T-helper 2 cell treated with Interferon-gamma antibody and Interleukin-4, amounts not matched to agents 5 μg/mL and 100 μg/mL, for 36 hours (primary cell): ENCODE results near the gene FJX1.

Experiments
- DNase-seq: peaks from one replicate; pipeline ENCODE4 v3.0.0; 2021; ENCODE audit warnings: low spot score
- H3K27ac Mint-ChIP-seq: one replicate; pipeline ENCODE4 v1.8.0; 2021; ENCODE audit warnings: mild to moderate bottlenecking, mixed read lengths
- H3K27me3 Mint-ChIP-seq: one replicate; pipeline ENCODE4 v1.8.0; 2021; ENCODE audit warnings: low read depth, mixed read lengths
- H3K36me3 Mint-ChIP-seq: one replicate; pipeline ENCODE4 v1.8.0; 2021; ENCODE audit warnings: low read depth, mixed read lengths
- H3K4me1 Mint-ChIP-seq: one replicate; pipeline ENCODE4 v1.8.0; 2021; ENCODE audit warnings: low read depth, mixed read lengths
- H3K4me3 Mint-ChIP-seq: one replicate; pipeline ENCODE4 v1.8.0; 2022; ENCODE audit warnings: mild to moderate bottlenecking, moderate library complexity, mixed read lengths
- H3K9me3 Mint-ChIP-seq: one replicate; pipeline ENCODE4 v1.8.0; 2021; ENCODE audit warnings: mixed read lengths

The FJX1 gene

DNA sequence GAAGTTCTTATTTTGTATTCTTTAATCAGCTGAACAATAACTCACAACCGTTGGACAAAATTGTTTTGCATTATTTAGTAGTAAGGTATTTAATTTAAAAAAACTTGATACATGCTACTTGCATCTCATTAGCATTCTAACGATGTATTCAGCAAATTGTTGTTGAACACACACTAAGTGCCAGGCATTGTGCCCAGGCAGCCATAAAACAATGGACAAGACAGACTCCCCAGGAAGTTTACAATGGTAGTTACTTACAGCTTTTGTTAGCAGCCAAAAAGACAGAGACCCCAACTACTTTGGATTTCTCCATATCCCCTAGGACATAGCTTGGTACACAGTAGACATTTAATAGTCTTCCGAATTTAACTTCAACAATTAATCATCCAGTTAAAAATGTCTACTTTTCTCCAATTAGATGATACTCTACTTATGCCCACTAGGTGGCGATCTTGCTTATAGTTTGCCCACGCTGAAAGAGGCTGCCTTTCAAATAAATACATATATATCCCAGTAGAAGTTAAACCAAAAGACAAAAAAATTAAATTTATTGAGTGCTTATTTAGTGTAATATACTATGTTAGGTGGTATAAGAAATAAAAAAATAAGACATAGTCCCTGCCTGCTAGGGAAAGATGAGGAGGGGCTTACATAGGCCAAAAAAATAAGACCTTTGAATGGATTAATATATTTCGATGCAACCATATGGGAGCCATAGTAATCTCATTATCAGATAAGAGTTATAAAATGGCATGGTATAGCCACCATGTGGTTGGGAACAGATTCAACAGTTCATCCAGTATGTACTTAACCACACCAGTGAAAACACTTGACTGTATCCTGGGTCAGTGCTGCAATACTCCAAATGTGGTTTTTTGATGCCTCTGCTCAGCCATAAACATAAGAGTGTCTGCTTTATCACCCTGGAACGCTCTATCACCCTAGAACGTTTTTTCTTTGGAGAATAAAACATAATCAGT, 2.0 kb upstream of the FJX1 start:
- H3K36me3 Mint-ChIP-seq: no peaks in the 10 kb centered on the region
- no peak for DNase-seq
- no peak overlapping the region for H3K27ac Mint-ChIP-seq
- H3K27me3 Mint-ChIP-seq: peaks cover 51% of the 10 kb centered on the region
- H3K4me3 Mint-ChIP-seq: no peak overlapping the region
- peaks cover 3% of the 10 kb centered on the region for H3K4me1 Mint-ChIP-seq
- H3K9me3 Mint-ChIP-seq: no peaks in the 10 kb centered on the region

DNA sequence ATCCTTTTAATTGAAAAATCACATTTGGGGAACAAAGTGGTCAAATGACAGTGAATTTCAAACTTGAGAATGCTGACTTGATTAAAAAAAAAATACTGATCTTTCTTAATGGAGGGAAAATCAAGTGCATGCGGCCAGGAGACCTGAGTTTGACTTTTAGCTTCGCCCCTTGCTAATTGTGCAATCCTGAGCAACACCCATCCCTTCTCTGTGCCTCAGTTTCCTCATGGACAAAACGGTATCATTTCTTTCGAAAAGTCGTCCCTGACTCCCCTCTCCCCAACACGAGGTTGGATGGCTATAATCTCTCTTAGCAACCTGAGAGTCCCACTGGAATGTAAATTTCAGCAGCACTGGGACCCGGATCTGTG, 959 bp upstream of the FJX1 start:
- peaks cover 60% of the 10 kb centered on the region for H3K27me3 Mint-ChIP-seq
- H3K9me3 Mint-ChIP-seq: no peaks in the 10 kb centered on the region
- no peaks in the 10 kb centered on the region for H3K36me3 Mint-ChIP-seq
- H3K27ac Mint-ChIP-seq: no peak overlapping the region
- peak overlapping the region; percentile 65 for H3K4me3 Mint-ChIP-seq
- DNase-seq: no peak
- peaks cover 3% of the 10 kb centered on the region for H3K4me1 Mint-ChIP-seq

DNA sequence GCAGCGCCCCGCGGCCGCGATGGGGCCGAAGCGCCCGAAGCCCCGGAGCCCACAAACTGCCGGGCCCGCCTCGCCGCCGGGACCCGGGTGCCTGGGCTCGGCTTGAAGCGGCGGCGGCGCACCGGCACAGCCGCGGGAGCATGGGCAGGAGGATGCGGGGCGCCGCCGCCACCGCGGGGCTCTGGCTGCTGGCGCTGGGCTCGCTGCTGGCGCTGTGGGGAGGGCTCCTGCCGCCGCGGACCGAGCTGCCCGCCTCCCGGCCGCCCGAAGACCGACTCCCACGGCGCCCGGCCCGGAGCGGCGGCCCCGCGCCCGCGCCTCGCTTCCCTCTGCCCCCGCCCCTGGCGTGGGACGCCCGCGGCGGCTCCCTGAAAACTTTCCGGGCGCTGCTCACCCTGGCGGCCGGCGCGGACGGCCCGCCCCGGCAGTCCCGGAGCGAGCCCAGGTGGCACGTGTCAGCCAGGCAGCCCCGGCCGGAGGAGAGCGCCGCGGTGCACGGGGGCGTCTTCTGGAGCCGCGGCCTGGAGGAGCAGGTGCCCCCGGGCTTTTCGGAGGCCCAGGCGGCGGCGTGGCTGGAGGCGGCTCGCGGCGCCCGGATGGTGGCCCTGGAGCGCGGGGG, 346 bp downstream of the FJX1 start:
- no peaks in the 10 kb centered on the region for H3K36me3 Mint-ChIP-seq
- H3K27ac Mint-ChIP-seq: no peak overlapping the region
- no peak overlapping the region for H3K4me3 Mint-ChIP-seq
- peaks cover 3% of the 10 kb centered on the region for H3K4me1 Mint-ChIP-seq
- H3K27me3 Mint-ChIP-seq: peaks cover 69% of the 10 kb centered on the region
- no peaks in the 10 kb centered on the region for H3K9me3 Mint-ChIP-seq
- peak; percentile 7 for DNase-seq

DNA sequence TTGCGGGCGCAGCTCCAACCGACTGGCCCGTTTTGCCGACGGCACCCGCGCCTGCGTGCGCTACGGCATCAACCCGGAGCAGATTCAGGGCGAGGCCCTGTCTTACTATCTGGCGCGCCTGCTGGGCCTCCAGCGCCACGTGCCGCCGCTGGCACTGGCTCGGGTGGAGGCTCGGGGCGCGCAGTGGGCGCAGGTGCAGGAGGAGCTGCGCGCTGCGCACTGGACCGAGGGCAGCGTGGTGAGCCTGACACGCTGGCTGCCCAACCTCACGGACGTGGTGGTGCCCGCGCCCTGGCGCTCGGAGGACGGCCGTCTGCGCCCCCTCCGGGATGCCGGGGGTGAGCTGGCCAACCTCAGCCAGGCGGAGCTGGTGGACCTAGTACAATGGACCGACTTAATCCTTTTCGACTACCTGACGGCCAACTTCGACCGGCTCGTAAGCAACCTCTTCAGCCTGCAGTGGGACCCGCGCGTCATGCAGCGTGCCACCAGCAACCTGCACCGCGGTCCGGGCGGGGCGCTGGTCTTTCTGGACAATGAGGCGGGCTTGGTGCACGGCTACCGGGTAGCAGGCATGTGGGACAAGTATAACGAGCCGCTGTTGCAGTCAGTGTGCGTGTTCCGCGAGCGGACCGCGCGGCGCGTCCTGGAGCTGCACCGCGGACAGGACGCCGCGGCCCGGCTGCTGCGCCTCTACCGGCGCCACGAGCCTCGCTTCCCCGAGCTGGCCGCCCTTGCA, 1.0 kb downstream of the FJX1 start:
- peaks cover 71% of the 10 kb centered on the region for H3K27me3 Mint-ChIP-seq
- no peaks in the 10 kb centered on the region for H3K36me3 Mint-ChIP-seq
- H3K27ac Mint-ChIP-seq: no peak overlapping the region
- H3K9me3 Mint-ChIP-seq: no peaks in the 10 kb centered on the region
- peak; percentile 7 for DNase-seq
- H3K4me1 Mint-ChIP-seq: peaks cover 3% of the 10 kb centered on the region
- H3K4me3 Mint-ChIP-seq: no peak overlapping the region

DNA sequence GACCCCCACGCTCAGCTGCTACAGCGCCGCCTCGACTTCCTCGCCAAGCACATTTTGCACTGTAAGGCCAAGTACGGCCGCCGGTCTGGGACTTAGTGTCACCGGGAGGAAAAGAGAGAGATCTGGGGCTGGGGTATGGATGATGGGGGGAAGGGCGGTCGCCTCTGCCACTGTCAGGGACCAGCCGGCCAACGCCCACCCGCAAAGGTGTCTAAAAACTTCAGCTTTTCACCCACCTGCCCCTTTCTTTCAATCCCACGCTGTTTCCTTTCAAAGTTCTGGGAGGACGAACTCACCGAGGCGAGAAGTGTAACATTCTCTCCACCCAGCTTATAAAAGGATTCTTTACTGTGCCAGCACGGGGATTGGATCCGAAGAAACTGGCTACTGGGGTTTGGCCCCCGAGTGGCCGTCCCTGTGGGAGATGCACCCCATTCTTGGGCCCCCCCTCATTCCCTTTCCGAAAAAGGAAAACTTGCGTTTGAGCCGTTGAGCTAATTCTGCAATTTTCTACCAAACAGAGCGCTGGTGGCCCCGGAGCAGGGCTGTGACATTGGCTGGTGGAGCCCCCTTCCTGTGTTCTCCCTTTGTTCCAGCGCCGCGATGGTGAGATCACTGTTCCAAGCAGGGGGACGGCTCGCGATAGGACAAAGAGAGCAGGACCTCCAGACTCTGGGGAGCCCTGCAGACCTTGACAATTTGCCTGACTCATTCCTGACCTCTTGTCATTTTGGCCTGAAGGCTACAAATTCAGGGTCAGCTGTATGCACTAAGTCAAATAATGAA, 1.8 kb downstream of the FJX1 start:
- Mint-ChIP-seq H3K27ac (no peak overlapping the region), H3K4me3 (no peak overlapping the region), H3K9me3 (no peaks in the 10 kb centered on the region), H3K36me3 (no peaks in the 10 kb centered on the region), H3K4me1 (peaks cover 3% of the 10 kb centered on the region), H3K27me3 (peaks cover 70% of the 10 kb centered on the region)
- no peak for DNase-seq

DNA sequence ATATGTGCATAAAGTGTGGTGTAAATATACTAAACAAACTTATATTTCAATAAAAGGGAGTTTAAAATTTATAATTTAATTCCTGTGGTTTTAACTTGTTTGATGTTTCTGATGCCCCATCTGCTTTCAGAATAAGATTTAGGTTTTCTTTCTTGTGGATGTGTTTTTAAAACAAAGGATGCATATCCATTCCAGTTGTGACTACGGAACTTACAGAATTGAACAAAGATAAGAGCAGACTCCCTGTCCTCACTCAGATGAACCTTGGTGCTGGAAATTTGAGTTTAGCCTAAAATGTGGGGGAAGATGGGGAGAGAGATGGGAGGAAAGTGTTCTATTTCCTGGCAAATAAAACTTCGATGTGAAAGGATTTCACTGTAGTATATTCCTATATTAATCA, 2.5 kb downstream of the FJX1 start:
- H3K4me3 Mint-ChIP-seq: no peak overlapping the region
- H3K4me1 Mint-ChIP-seq: peaks cover 3% of the 10 kb centered on the region
- H3K36me3 Mint-ChIP-seq: no peaks in the 10 kb centered on the region
- DNase-seq: no peak
- H3K27ac Mint-ChIP-seq: no peak overlapping the region
- peaks cover 67% of the 10 kb centered on the region for H3K27me3 Mint-ChIP-seq
- no peaks in the 10 kb centered on the region for H3K9me3 Mint-ChIP-seq

DNA sequence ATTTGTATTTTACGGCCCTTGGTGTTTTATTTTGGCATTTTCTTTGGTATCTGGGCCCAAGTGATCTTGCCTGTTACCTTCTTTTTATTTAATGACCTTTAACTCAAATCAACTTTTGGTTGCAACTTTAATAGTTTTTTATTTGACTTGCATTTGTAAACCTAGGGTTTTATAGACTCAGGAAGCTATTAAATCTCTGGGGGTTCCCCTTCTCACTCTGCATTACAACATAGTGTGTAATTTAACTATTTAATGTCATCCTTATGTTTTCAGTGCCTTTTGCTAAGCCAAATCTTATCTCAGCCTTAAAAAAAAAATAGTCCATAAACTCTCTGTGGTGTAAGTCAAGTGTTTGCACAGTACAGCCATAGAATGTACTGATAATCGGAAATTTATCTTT, 3.4 kb downstream of the FJX1 start:
- Mint-ChIP-seq H3K27ac (no peak overlapping the region), H3K4me1 (peaks cover 3% of the 10 kb centered on the region), H3K4me3 (no peak overlapping the region), H3K36me3 (no peaks in the 10 kb centered on the region), H3K9me3 (no peaks in the 10 kb centered on the region), H3K27me3 (peaks cover 68% of the 10 kb centered on the region)
- no peak for DNase-seq

DNA sequence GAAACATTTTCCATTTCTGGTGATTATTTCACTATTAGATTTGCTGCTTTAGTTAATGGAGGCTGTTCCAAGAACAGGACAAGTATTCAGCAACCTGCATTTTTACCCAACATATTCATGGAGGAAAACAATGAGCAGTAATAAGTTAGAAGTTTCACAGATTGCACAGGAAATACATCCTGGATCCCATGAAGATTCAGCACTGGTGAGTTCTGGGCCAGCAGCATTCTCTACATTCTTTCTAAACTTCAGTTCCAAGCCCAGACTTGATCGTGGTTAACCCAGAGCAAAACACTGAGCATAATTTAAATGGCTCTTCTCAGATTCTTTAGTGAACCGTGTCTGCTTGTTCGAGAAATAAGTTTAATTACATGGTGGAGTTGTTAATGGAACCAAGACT, 3.8 kb downstream of the FJX1 start:
- Mint-ChIP-seq H3K36me3 (no peaks in the 10 kb centered on the region), H3K27ac (no peak overlapping the region), H3K4me1 (peaks cover 3% of the 10 kb centered on the region), H3K27me3 (peaks cover 68% of the 10 kb centered on the region), H3K9me3 (no peaks in the 10 kb centered on the region), H3K4me3 (no peak overlapping the region)
- DNase-seq: no peak

DNA sequence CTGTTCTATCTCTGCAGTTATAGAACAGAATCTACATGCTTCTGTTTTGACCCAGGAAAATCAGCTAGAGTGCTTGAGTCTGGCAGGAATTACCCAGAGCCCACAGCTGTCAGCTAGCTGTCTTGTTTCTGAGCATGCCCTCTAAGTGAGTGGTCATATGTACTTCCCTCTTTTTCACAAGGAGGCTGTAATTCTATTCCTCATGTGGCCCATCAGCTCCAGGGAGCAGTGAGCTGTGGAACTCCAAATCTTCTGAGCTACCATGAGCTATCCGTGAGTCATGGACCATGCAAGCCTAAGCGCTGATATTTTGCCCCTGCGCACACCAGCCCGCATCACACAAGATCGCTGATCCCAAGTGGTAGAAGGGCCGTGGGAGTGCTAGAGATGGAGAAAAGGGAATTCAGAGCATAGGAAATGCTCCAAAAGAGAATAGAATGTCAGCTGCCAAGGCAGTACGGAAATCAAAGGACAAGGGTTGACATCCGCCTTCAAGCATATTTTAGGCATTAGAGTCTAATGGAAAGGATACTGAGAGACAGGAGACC, 5.4 kb downstream of the FJX1 start:
- no peaks in the 10 kb centered on the region for H3K9me3 Mint-ChIP-seq
- no peak overlapping the region for H3K27ac Mint-ChIP-seq
- H3K4me3 Mint-ChIP-seq: no peak overlapping the region
- H3K36me3 Mint-ChIP-seq: no peaks in the 10 kb centered on the region
- DNase-seq: no peak
- peaks cover 65% of the 10 kb centered on the region for H3K27me3 Mint-ChIP-seq
- no peaks in the 10 kb centered on the region for H3K4me1 Mint-ChIP-seq

DNA sequence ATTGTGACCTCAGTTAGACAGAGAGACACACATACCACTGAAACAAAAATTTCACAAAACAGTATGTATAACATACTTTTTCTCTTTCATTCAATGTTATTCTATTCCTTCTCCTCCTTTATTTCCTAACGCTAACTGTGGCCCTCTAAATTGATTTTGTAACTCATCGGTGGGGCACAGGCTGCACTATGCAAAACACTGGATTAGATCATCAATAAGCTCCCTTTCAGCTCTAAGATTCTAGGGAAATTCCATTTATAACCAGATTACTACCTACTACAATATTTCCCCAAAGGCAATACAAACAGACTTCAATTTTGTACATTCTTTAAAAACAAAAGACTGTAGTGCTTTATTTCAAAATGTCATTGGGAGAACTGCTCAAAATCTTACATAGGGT, 6.1 kb downstream of the FJX1 start:
- Mint-ChIP-seq H3K36me3 (no peaks in the 10 kb centered on the region), H3K27me3 (peaks cover 69% of the 10 kb centered on the region), H3K9me3 (no peaks in the 10 kb centered on the region), H3K4me1 (no peaks in the 10 kb centered on the region), H3K4me3 (no peak overlapping the region), H3K27ac (no peak overlapping the region)
- no peak for DNase-seq

DNA sequence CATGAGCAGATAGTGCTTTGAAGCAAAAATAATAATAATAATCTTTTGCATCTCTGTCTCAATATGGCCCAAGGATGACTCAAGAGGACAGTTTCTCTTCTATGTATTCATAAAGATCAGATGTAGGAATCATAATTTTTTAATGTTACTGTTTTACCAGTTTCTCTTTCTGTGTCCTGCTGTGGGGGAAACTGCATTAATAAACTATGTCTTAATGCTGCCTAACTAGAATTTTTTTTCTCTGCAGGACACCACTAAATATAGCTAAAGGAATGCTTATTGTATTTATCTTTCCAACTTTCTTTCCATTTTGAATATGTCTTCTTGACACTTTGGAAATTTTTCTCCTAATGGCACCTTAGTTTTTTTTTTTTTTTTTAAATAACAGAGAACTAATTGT, 6.5 kb downstream of the FJX1 start:
- DNase-seq: no peak
- Mint-ChIP-seq H3K27ac (no peak overlapping the region), H3K9me3 (no peaks in the 10 kb centered on the region), H3K4me1 (no peaks in the 10 kb centered on the region), H3K4me3 (no peak overlapping the region), H3K36me3 (no peaks in the 10 kb centered on the region), H3K27me3 (peaks cover 65% of the 10 kb centered on the region)

DNA sequence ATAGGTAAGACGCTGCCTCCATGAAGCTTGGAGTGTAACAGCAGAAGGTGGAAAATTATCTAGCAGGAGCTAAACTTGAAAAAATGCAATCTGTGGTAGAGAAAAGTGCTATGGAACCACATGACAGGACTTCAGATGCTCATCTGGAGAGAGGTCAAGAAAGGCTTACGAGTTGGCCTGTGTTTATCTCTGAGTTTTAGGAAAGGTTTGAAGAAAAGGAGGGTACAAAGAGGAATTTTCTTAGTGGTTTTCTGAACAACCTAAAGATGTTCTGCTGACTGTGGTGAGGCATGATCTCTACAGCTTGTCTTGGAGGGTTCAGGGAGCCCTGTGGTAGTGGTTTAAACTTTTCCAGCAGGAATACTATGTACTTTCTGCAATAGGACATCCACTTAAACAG, 8.2 kb downstream of the FJX1 start:
- no peak for DNase-seq
- Mint-ChIP-seq H3K27me3 (peaks cover 55% of the 10 kb centered on the region), H3K4me1 (no peaks in the 10 kb centered on the region), H3K9me3 (no peaks in the 10 kb centered on the region), H3K36me3 (no peaks in the 10 kb centered on the region), H3K27ac (no peak overlapping the region), H3K4me3 (no peak overlapping the region)

DNA sequence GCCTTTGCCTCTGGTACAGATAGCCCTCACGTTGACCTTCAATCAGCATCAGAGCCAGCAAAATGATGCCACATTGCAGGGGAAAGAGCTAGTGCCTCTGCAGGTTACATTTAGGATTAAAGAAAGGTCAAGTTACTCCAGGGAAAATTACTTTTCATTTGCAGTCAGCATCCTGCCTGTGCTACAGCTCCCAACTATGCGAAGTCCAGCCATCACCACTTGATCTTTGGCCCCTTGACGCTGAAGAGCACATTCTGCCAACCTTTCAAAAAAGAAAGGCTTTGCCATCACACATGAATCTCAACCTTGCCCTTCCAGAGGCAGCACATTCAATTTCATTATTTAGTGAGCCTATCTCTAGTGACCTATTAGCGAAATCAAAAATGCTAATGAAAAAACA, 11.3 kb downstream of the FJX1 start:
- Mint-ChIP-seq H3K27me3 (peaks cover 31% of the 10 kb centered on the region), H3K4me1 (no peaks in the 10 kb centered on the region), H3K9me3 (no peaks in the 10 kb centered on the region), H3K4me3 (no peak overlapping the region), H3K27ac (no peak overlapping the region), H3K36me3 (no peaks in the 10 kb centered on the region)
- DNase-seq: no peak
